Tibial artery (tissue), 4 donors: ENCODE measurements around the gene KL.

Experiments
- DNase-seq, 2 donors: peaks; one replicate each; pipeline ENCODE4 v3.0.0-alpha.2; 2019
- H3K27ac ChIP-seq, 2 donors: fragments of 200-600 bp; sonication (generic) in 1 of 2; 1 replicate in 1 of 2; 2 replicates in 1 of 2; pipeline ENCODE4 v1.5.1; 2018 to 2019; ENCODE audit warnings: mild to moderate bottlenecking in 1 of 2
- H3K27me3 ChIP-seq, 2 donors: fragments of 200-600 bp; sonication (generic) in 1 of 2; one replicate each; pipeline versions ENCODE4 v1.5.1 to v1.6.0; 2016 to 2019
- H3K36me3 ChIP-seq, 3 donors: fragments of 200-600 bp; sonication (generic) in 2 of 3; one replicate each; pipeline ENCODE4 v1.5.1; 2016 to 2019; ENCODE audit warnings: mild to moderate bottlenecking in 2 of 3
- H3K4me1 ChIP-seq, 4 donors: fragments of 200-600 bp; sonication (generic) in 2 of 4; 1 replicate in 3 of 4; 2 replicates in 1 of 4; pipeline ENCODE4 v1.5.1; 2016 to 2019
- H3K4me3 ChIP-seq, 2 donors: fragments of 200-600 bp; sonication (generic) in 1 of 2; 1 replicate in 1 of 2; 2 replicates in 1 of 2; pipeline ENCODE4 v1.5.1; 2018 to 2019; ENCODE audit warnings: mild to moderate bottlenecking in 2 of 2
- H3K9me3 ChIP-seq, 3 donors: fragments of 200-600 bp; sonication (generic) in 1 of 3; one replicate each; pipeline ENCODE4 v1.5.1; 2016 to 2019
- intact Hi-C: fragments of 100-400 bp; cut with DNase I; formaldehyde crosslinking; loops from one replicate; pipeline ENCODE4 v1.15.0; 2023; ENCODE audit warnings: low total_unique reads
- TF ChIP-seq, protein P1 (sequence below), 2 experiments: fragments of 200-600 bp in 1 of 2; fragments of 450-650 bp in 1 of 2; IDR thresholded peaks; one replicate each; pipeline ENCODE4 v1.5.1; 2017 to 2019; ENCODE audit warnings: antibody characterized with exemption in 2 of 2, mild to moderate bottlenecking in 1 of 2, moderate library complexity in 1 of 2

KL gene

GRCh38 chr13:33091415-33091774 lies 75.2 kb downstream of the KL start:
- Histone ChIP-seq H3K4me3 (no peak overlapping the region), H3K9me3 (no peaks in the 10 kb centered on the region), H3K27ac (no peak overlapping the region), H3K4me1 (no peaks in the 10 kb centered on the region), H3K36me3 (no peaks in the 10 kb centered on the region), H3K27me3 (no peaks in the 10 kb centered on the region)
- no peak for DNase-seq
- intact Hi-C loops = no loop called here
- TF ChIP-seq, protein P1, sequence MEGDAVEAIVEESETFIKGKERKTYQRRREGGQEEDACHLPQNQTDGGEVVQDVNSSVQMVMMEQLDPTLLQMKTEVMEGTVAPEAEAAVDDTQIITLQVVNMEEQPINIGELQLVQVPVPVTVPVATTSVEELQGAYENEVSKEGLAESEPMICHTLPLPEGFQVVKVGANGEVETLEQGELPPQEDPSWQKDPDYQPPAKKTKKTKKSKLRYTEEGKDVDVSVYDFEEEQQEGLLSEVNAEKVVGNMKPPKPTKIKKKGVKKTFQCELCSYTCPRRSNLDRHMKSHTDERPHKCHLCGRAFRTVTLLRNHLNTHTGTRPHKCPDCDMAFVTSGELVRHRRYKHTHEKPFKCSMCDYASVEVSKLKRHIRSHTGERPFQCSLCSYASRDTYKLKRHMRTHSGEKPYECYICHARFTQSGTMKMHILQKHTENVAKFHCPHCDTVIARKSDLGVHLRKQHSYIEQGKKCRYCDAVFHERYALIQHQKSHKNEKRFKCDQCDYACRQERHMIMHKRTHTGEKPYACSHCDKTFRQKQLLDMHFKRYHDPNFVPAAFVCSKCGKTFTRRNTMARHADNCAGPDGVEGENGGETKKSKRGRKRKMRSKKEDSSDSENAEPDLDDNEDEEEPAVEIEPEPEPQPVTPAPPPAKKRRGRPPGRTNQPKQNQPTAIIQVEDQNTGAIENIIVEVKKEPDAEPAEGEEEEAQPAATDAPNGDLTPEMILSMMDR (IDR thresholded peaks at IDR 0.05) = no peak

DNA sequence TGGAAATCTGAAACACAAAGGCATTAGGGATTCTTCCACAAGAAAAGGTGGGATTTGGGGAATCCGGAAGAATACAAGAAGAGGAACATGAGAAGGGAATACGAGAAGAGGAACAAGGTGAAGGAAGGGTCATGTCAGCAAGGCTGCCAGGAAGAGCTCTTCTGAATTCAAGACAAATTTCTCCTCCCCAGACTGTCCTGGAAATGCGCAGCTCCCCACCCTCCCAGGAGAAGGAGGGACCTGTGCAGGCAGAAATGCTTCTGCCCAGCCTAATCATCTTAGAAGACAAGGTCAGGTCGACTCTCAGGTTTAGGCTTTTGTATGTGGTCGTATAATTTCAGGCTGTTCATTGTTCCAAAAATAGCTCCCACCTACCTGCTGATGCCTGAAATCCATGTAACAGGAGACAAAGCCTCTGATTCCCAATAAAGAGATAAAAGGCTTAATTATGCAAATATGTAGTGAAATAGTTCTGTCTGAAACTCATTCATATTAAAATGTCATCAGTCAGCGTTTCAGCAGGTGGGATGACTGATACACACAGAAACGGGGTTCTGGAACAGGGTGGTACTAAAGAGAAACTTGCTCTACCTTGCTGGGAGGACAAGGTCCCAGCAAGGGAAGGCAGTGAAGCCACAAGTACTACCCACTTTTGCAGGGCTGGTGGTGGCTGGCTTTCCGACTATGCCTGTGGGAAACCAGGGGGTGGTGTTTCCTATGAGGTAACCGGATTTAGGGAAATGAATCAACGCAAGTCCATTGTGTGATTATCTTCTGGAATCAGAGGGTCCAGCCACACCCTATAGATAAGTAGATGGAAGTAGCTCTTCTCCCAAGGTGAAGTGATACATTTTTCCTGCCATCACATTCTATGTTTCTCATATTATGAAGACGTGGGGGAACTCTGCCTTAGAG lies 76.1 kb downstream of the KL start:
- no peak overlapping the region for H3K27ac ChIP-seq
- intact Hi-C loops = no loop called here

DNA sequence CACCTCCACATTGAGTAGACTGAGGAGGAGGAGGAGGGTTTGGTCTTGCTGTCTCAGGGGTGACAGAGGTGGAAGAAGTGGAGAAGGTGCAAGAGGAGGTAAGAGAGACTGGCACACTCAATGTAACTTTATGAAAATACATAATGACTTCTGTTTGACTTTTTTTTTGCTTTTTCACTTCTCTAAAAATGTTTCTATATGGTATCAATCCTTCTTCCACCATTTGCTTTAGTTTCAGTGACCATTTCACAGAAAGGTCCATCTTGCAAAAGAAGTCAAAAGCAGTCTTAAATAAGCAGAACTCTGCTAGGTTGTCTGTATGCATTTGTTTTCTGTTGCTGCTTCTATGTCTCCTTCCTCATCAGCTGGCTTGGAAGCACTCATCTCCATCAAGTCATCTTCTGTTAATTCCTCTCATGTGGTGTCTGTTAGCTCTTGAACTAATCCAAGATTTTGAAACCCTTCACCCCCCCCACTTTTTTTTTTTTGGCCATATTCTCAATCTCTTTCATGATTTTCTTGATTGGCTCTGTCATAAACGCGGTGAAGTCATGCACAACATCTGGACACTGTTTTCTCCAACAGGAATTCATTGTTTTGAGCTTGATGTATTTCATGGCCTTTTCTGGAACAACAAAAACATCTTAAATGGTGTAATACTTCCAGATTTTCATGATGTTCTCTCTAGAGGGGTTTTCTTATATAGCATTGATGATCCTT lies 80.8 kb downstream of the KL start:
- DNase-seq = no peak
- no peaks in the 10 kb centered on the region for H3K27me3 ChIP-seq
- no peak overlapping the region for H3K4me3 ChIP-seq
- H3K36me3 ChIP-seq = no peaks in the 10 kb centered on the region
- H3K4me1 ChIP-seq = no peaks in the 10 kb centered on the region
- H3K9me3 ChIP-seq = peaks cover 0 to 9% (median 0%) of the 10 kb centered on the region in 3 donors
- TF ChIP-seq, protein P1 (IDR thresholded peaks at IDR 0.05) = no peak
- intact Hi-C loops = no loop called here
- H3K27ac ChIP-seq = no peak overlapping the region

More for the DNA sequence above, 76.1 kb downstream of the KL start:
- no peak for DNase-seq
- no peak overlapping the region for H3K4me3 ChIP-seq
- no peaks in the 10 kb centered on the region for H3K27me3 ChIP-seq
- TF ChIP-seq, protein P1 (IDR thresholded peaks at IDR 0.05) = no peak
- H3K36me3 ChIP-seq = no peaks in the 10 kb centered on the region
- H3K4me1 ChIP-seq = no peaks in the 10 kb centered on the region
- peaks cover 0 to under 1% (median 0%) of the 10 kb centered on the region in 3 donors for H3K9me3 ChIP-seq

DNA sequence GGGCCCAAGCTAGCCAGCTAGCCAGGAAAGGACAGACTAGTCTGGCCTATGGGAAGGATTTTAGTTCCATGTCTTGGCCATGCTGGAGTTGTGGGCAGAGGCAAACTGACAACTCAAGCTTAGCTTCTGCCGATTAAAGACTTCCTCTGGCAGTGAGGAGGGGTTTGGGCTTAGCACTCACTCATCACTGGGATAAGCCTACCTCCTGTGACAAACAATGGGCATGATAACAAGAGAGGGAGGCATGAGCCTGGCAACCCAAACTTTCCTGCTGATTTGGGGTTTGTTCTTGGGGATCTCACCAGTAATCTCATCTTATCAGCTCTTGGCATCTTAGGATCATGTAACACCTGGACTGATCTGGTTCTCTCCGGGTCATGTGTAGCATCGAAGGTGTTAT lies 83.6 kb downstream of the KL start:
- Histone ChIP-seq H3K36me3 (peaks cover 5 to 12% (median 10%) of the 10 kb centered on the region in 3 donors), H3K27me3 (no peaks in the 10 kb centered on the region), H3K4me1 (no peaks in the 10 kb centered on the region), H3K9me3 (peaks cover 0 to 9% (median 0%) of the 10 kb centered on the region in 3 donors), H3K27ac (no peak overlapping the region), H3K4me3 (no peak overlapping the region)
- intact Hi-C loops = no loop called here
- no peak for DNase-seq
- TF ChIP-seq, protein P1 (IDR thresholded peaks at IDR 0.05) = no peak

DNA sequence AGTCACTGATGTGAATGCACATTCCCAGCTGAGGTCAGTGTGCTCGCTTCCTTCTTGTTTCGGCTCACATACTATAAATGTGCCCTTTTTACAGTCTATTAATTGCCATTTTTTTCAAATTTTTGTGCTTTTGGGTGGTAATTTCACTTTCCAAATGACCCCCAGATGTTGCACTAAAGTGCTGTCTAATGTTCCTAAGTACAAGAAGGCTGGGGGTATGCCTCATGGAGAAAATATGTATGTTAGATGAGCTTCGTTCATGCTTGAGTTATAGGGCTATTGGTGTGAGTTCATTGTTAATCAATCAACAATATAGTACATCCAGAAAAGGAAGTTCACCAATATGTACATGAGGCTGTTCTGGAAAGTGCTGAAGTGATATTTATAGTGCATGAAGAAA lies 84.7 kb downstream of the KL start:
- no peak for DNase-seq
- H3K9me3 ChIP-seq = peaks cover 0 to 9% (median 0%) of the 10 kb centered on the region in 3 donors
- intact Hi-C loops = no loop called here
- H3K27ac ChIP-seq = no peak overlapping the region
- H3K4me3 ChIP-seq = no peak overlapping the region
- peaks cover 16 to 22% (median 20%) of the 10 kb centered on the region in 3 donors for H3K36me3 ChIP-seq
- TF ChIP-seq, protein P1 (IDR thresholded peaks at IDR 0.05) = no peak
- peaks cover 0 to 2% (median 0%) of the 10 kb centered on the region in 4 donors for H3K4me1 ChIP-seq
- no peaks in the 10 kb centered on the region for H3K27me3 ChIP-seq
